Measurements from ENCODE around the gene CAMTA2.

DNA sequence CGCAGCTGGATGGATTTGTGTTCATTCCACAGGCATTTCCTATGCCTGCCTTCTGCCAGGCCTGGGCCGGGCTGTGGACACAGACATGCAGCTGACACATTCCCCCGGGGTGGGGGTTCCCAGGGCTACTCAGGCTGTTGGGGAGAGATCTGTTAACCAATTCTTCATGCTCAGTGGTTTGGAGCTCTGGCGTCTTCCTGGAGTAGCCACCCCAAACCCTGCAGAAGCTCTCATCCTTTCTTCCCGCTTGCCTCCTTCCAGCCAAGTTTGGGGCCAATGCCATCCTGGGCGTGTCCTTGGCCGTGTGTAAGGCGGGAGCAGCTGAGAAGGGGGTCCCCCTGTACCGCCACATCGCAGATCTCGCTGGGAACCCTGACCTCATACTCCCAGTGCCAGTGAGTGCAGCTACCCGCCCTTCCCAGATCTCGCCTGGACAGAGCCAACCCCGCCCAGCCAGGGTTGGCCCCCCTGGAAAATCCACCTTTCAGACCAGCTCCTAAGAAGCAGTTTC lies 34.0 kb downstream of the CAMTA2 start:
- TF ChIP-seq, protein P1, sequence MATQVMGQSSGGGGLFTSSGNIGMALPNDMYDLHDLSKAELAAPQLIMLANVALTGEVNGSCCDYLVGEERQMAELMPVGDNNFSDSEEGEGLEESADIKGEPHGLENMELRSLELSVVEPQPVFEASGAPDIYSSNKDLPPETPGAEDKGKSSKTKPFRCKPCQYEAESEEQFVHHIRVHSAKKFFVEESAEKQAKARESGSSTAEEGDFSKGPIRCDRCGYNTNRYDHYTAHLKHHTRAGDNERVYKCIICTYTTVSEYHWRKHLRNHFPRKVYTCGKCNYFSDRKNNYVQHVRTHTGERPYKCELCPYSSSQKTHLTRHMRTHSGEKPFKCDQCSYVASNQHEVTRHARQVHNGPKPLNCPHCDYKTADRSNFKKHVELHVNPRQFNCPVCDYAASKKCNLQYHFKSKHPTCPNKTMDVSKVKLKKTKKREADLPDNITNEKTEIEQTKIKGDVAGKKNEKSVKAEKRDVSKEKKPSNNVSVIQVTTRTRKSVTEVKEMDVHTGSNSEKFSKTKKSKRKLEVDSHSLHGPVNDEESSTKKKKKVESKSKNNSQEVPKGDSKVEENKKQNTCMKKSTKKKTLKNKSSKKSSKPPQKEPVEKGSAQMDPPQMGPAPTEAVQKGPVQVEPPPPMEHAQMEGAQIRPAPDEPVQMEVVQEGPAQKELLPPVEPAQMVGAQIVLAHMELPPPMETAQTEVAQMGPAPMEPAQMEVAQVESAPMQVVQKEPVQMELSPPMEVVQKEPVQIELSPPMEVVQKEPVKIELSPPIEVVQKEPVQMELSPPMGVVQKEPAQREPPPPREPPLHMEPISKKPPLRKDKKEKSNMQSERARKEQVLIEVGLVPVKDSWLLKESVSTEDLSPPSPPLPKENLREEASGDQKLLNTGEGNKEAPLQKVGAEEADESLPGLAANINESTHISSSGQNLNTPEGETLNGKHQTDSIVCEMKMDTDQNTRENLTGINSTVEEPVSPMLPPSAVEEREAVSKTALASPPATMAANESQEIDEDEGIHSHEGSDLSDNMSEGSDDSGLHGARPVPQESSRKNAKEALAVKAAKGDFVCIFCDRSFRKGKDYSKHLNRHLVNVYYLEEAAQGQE (IDR thresholded peaks at IDR 0.05; ENCODE audit: insufficient read depth in 1 of 2, low read depth in 2 of 2, low read length in 2 of 2) = no peak
- TF ChIP-seq TAF1 (IDR thresholded peaks at IDR 0.05; ENCODE audit: borderline replicate concordance, insufficient read depth, low read length) (no peak), POLR2AphosphoS5 (IDR thresholded peaks at IDR 0.05; ENCODE audit: low read depth, low read length) (no peak)
